ENCODE results near the gene ABRACL.

The ABRACL gene

DNA sequence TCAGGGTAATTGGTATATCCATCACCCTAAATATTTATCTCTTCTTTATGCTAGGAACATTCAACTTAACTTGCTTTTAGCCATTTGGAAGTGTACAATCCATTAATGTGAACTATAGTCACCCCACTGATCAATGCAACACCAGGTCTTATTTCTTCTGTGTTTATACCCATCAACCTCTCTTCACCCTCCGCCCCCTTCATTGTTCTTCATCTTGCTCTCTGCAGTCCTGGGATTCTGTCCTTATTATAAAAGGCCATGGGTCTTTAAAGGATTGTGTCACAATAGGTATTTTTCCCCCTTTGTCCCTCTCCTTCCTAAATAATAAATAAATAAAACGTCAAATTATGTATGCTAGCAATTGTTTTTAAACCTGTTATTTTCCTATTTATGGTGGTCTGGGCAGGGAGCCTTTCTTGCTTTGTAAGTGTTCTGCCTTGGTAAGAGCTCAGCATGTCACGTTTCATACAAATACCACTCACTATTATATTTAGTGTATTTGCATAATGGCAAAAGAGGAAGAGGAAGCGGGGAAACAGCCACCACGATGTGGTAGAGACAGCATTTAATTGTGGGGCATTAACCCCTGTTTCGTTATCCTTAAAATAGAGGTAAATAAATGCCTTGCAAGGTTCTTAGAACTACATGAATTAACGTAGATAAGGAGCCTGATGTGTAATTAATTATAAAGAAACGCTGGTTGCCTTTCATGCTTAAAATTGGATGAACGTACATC lies 1.9 kb downstream of the ABRACL start:
- no peak for TF ChIP-seq CTCF (IDR thresholded peaks at IDR 0.05)

DNA sequence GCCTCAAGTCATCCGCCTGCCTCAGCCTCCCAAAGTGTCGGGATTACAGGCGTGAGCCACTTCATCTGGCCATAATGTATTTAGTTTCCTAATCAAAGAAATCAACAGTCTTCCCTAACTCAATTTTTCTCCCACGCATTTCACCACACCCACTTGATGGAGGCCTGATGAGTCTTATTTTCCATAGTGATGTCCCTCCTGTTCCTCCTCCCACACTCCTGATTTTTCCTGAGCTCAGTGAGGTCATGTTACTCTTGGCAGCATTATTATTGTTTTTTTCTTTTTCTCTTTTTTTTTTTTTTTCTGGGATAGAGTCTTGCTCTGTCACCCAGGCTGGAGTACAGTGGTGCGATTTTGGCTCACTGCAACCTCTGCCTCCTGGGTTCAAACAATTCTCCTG lies 8.9 kb downstream of the ABRACL start:
- TF ChIP-seq CTCF (IDR thresholded peaks at IDR 0.05), result no peak

DNA sequence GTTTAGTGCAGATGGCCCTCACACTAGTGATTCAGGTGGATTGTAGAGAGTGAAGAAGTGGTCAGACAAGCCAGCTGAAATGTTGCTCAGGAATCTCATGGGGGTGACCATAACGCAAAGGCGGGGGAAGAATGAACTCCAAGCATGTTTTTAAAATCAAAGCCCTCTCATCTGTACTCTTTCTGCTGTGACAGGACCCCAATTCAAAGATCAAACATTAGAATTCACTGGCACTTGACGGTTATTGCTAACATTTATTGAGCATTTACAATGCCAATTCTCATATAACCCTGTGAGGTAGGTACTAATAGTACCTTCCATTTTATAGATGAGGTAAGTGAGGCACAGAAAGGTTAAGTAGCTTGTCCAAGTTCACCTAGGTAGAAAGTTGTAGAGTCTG lies 15.7 kb downstream of the ABRACL start:
- TF ChIP-seq CTCF (IDR thresholded peaks at IDR 0.05), result no peak

GRCh38 chr6:139047677-139048076 lies 19.1 kb downstream of the ABRACL start:
- no peak for TF ChIP-seq CTCF (IDR thresholded peaks at IDR 0.05)

- no peak; the same call in 1 of the 2 replicates for TF ChIP-seq CTCF (IDR thresholded peaks at IDR 0.05)
These were observed 22.3 kb downstream of the ABRACL start for GRCh38 chr6:139050770-139051313.

- TF ChIP-seq CTCF (IDR thresholded peaks at IDR 0.05), result no peak
These were observed 23.0 kb downstream of the ABRACL start for GRCh38 chr6:139051396-139052060.

DNA sequence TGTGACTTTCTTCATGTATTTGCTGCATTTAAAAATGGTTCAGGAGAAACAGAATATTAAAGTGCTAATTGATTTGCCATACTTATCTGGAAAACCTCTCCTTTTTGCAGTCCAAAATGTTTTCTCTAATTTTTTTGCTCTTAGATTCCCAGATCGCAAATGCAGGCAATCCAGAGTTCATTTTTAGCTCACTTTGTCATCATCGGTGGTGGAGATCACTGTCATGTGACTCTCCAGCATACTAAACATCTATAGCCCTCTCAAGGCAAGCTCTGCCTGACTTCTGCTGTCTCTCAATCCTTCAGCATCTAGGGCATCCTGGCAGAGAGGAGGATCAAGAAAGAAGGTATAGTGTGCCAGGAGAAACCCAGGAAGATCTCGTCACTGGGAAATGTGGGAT lies 24.8 kb downstream of the ABRACL start:
- TF ChIP-seq CTCF (IDR thresholded peaks at IDR 0.05), result no peak

Data from LNCAP (cell line).